Measurements from ENCODE around the gene ZDHHC13. TPM values are rescaled to one million over a fixed set of nuclear protein-coding genes. Genes with fewer than 3 reads are reported as not detected.

ZDHHC13 gene
- polyA plus RNA-seq, 1 donor from 2014 or later, result 70.0 TPM

- no peaks in the 10 kb centered on the region for H3K79me2 ChIP-seq (replicated peaks; ENCODE audit: insufficient read depth, low read length)
- no peak overlapping the region for H3K27ac ChIP-seq (ENCODE audit: low read length)
- H3K9me2 ChIP-seq (ENCODE audit: insufficient read depth, low read length), result no peaks in the 10 kb centered on the region
- no peak overlapping the region for H3K9ac ChIP-seq (ENCODE audit: low read length)
- no peaks in the 10 kb centered on the region for H4K20me1 ChIP-seq (ENCODE audit: insufficient read depth)
- H3F3A ChIP-seq (ENCODE audit: insufficient read depth, low read length, poor library complexity, severe bottlenecking), result no peaks in the 10 kb centered on the region
- no peak overlapping the region for H3K4me2 ChIP-seq (ENCODE audit: low read length)
- H3K27me3 ChIP-seq (ENCODE audit: insufficient read depth, low read depth, low read length), result no peaks in the 10 kb centered on the region
- TF ChIP-seq EP300 (conservative IDR thresholded peaks at IDR 0.05; ENCODE audit: poor library complexity, severe bottlenecking), result no peak
- no peak for TF ChIP-seq POLR2AphosphoS5 (IDR thresholded peaks at IDR 0.05)
- TF ChIP-seq SMC3 (conservative IDR thresholded peaks at IDR 0.05; ENCODE audit: poor library complexity), result no peak
- TF ChIP-seq EZH2 (IDR thresholded peaks at IDR 0.05; ENCODE audit: borderline replicate concordance, insufficient read depth, low read length, poor library complexity, severe bottlenecking), result no peak
- no peak for TF ChIP-seq MXI1 (conservative IDR thresholded peaks at IDR 0.05; ENCODE audit: poor library complexity, severe bottlenecking)
- TF ChIP-seq, protein P1, sequence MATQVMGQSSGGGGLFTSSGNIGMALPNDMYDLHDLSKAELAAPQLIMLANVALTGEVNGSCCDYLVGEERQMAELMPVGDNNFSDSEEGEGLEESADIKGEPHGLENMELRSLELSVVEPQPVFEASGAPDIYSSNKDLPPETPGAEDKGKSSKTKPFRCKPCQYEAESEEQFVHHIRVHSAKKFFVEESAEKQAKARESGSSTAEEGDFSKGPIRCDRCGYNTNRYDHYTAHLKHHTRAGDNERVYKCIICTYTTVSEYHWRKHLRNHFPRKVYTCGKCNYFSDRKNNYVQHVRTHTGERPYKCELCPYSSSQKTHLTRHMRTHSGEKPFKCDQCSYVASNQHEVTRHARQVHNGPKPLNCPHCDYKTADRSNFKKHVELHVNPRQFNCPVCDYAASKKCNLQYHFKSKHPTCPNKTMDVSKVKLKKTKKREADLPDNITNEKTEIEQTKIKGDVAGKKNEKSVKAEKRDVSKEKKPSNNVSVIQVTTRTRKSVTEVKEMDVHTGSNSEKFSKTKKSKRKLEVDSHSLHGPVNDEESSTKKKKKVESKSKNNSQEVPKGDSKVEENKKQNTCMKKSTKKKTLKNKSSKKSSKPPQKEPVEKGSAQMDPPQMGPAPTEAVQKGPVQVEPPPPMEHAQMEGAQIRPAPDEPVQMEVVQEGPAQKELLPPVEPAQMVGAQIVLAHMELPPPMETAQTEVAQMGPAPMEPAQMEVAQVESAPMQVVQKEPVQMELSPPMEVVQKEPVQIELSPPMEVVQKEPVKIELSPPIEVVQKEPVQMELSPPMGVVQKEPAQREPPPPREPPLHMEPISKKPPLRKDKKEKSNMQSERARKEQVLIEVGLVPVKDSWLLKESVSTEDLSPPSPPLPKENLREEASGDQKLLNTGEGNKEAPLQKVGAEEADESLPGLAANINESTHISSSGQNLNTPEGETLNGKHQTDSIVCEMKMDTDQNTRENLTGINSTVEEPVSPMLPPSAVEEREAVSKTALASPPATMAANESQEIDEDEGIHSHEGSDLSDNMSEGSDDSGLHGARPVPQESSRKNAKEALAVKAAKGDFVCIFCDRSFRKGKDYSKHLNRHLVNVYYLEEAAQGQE (IDR thresholded peaks at IDR 0.05; ENCODE audit: borderline replicate concordance), result no peak
- no peak for TF ChIP-seq CTCF (IDR thresholded peaks at IDR 0.05; ENCODE audit: poor library complexity, severe bottlenecking)
- TF ChIP-seq RAD21 (conservative IDR thresholded peaks at IDR 0.05), result no peak
- TF ChIP-seq TAF1 (IDR thresholded peaks at IDR 0.05; ENCODE audit: low read depth), result no peak
- no peaks in the 10 kb centered on the region for H3K36me3 ChIP-seq (ENCODE audit: insufficient read depth, low read length)
- no peaks in the 10 kb centered on the region for H3K9me3 ChIP-seq (ENCODE audit: low read length)
- no peak overlapping the region for H2AFZ ChIP-seq (ENCODE audit: low read depth, low read length)
- H3K4me3 ChIP-seq (ENCODE audit: low read length), result no peak overlapping the region
These were observed 83.6 kb downstream of the ZDHHC13 start for GRCh38 chr11:19200410-19201201.

DNA sequence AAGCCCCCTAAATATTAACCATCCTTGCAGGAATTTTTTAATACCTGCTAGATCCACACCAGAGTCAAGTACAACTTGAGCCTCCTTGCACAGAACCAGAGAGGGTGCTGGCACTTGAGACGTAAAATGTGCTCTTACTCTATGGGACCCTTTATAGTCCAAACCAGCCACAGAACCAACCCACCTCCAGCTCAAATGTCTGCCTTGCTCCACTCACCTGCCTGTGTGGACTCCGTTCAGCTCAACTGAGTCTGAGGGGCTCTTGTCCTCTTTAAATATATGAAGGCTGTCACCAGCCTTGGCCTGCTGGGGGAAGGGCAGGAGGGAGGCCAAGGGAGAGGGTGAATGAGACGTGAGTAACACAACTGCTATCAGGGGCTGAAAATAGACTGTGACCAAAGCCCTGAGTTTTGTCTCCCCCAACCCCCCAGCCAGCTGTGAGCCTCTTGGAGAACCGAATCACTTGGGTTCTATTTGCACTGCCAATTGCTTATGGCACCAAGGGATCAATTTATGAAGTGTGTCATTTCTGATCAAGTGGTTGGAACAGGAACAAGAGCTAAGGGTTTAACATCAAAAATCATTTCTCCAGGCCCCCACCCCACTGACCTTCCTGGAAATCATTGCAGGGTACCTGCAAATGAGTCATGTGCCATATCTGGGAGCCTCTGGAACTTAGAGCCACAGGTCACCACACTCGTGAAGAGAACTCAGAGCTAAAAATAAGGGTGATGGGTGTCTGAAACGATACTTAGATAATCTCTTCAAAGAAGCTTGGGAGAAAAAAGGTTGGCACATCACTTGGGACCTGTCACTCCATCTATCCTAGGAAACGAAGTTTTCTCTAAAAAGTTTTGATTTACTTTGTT lies 85.0 kb downstream of the ZDHHC13 start, which contains the start of gene CSRP3:
CSRP3 (minus strand) TSS at position 247 of the 869 bp plus-strand sequence. CDS start 9,535 bp downstream, outside the sequence.
- Histone ChIP-seq H3K9me2 (ENCODE audit: insufficient read depth, low read length) (no peaks in the 10 kb centered on the region), H3K27me3 (ENCODE audit: insufficient read depth, low read depth, low read length) (no peaks in the 10 kb centered on the region), H3K36me3 (ENCODE audit: insufficient read depth, low read length) (no peaks in the 10 kb centered on the region), H3K4me3 (ENCODE audit: low read length) (no peak within 1 kb of the TSS), H3K79me2 (replicated peaks; ENCODE audit: insufficient read depth, low read length) (no peaks in the 10 kb centered on the region), H4K20me1 (ENCODE audit: insufficient read depth) (no peaks in the 10 kb centered on the region), H3F3A (ENCODE audit: insufficient read depth, low read length, poor library complexity, severe bottlenecking) (no peaks in the 10 kb centered on the region), H2AFZ (ENCODE audit: low read depth, low read length) (no peak within 1 kb of the TSS), H3K27ac (ENCODE audit: low read length) (no peak within 1 kb of the TSS), H3K9me3 (ENCODE audit: low read length) (no peaks in the 10 kb centered on the region), H3K4me2 (ENCODE audit: low read length) (no peak within 1 kb of the TSS), H3K9ac (ENCODE audit: low read length) (no peak within 1 kb of the TSS)
- TF ChIP-seq, protein P1 (IDR thresholded peaks at IDR 0.05; ENCODE audit: borderline replicate concordance), result no peak
- TF ChIP-seq EZH2 (IDR thresholded peaks at IDR 0.05; ENCODE audit: borderline replicate concordance, insufficient read depth, low read length, poor library complexity, severe bottlenecking) (no peak), EP300 (conservative IDR thresholded peaks at IDR 0.05; ENCODE audit: poor library complexity, severe bottlenecking) (no peak), RAD21 (conservative IDR thresholded peaks at IDR 0.05) (no peak), CTCF (IDR thresholded peaks at IDR 0.05; ENCODE audit: poor library complexity, severe bottlenecking) (no peak), MXI1 (conservative IDR thresholded peaks at IDR 0.05; ENCODE audit: poor library complexity, severe bottlenecking) (no peak), SMC3 (conservative IDR thresholded peaks at IDR 0.05; ENCODE audit: poor library complexity) (no peak), POLR2AphosphoS5 (IDR thresholded peaks at IDR 0.05) (no peak), TAF1 (IDR thresholded peaks at IDR 0.05; ENCODE audit: low read depth) (no peak)

Measured in neural cell (in vitro differentiated cells).